ENCODE data around the gene KDM2B.
"Not testable (repeated sequence)": the region's sequence is repeated elsewhere in the genome, so short reads cannot be mapped to it uniquely, and the experiment has no call there.

The KDM2B gene

GRCh38 chr12:121495746-121496145, 85.1 kb downstream of the KDM2B start:
- no peak for DNase-seq

- DNase-seq, result peak; percentile 73
These were observed 86.6 kb downstream of the KDM2B start for GRCh38 chr12:121494093-121494787.

GRCh38 chr12:121490401-121491281, 90.2 kb downstream of the KDM2B start:
- DNase-seq, result no peak

GRCh38 chr12:121489874-121490273, 90.9 kb downstream of the KDM2B start:
- no peak for DNase-seq

- no peak for DNase-seq
These were observed 95.9 kb downstream of the KDM2B start for GRCh38 chr12:121484967-121485366.

GRCh38 chr12:121484564-121484963, 96.3 kb downstream of the KDM2B start:
- not testable (repeated sequence) for DNase-seq

GRCh38 chr12:121483949-121484348, 96.9 kb downstream of the KDM2B start:
- DNase-seq, result no peak

GRCh38 chr12:121476477-121476876, 104.3 kb downstream of the KDM2B start:
- no peak for DNase-seq

GRCh38 chr12:121475279-121475678, 105.5 kb downstream of the KDM2B start:
- no peak for DNase-seq

GRCh38 chr12:121472150-121472905, 108.5 kb downstream of the KDM2B start:
- no peak for DNase-seq

- DNase-seq, result no peak
These were observed 110.1 kb downstream of the KDM2B start for GRCh38 chr12:121470751-121471150.

GRCh38 chr12:121468499-121468801, 112.4 kb downstream of the KDM2B start:
- no peak for DNase-seq

GRCh38 chr12:121467638-121468498, 113.0 kb downstream of the KDM2B start:
- no peak for DNase-seq

GRCh38 chr12:121466794-121467637, 113.8 kb downstream of the KDM2B start:
- peak; percentile 94 for DNase-seq

- DNase-seq, result peak; percentile 63
These were observed 114.7 kb downstream of the KDM2B start for GRCh38 chr12:121465921-121466793.

GRCh38 chr12:121464331-121464730, 116.5 kb downstream of the KDM2B start:
- no peak for DNase-seq

- no peak for DNase-seq
These were observed 119.8 kb downstream of the KDM2B start for GRCh38 chr12:121461048-121461447.

- no peak for DNase-seq
These were observed 124.3 kb downstream of the KDM2B start for GRCh38 chr12:121456551-121456950.

GRCh38 chr12:121455766-121456420, 124.9 kb downstream of the KDM2B start:
- no peak for DNase-seq

GRCh38 chr12:121454921-121455320, 125.9 kb downstream of the KDM2B start:
- DNase-seq, result no peak

Data from CD4-positive, alpha-beta T cell treated with Interleukin-17A for 4 hours (primary cell).